CD14-positive monocyte (primary cell): ENCODE measurements around the gene PHLDA3. TPM values are rescaled to one million over a fixed set of nuclear protein-coding genes. Genes with fewer than 3 reads are reported as not detected.
A peak's percentile ranks its signal among the peaks of the same experiment; 100 is the strongest.

Source experiments
- DNase-seq, 3 donors: peaks; one replicate each; pipeline ENCODE4 v3.0.0-alpha.2; 2011 to 2022
- H2AFZ ChIP-seq: 2 replicates; pipeline ENCODE4 v1.6.0; 2012; ENCODE audit warnings: mild to moderate bottlenecking, low read depth, low read length, inconsistent platforms; ENCODE audit not compliant: insufficient read depth, poor library complexity, severe bottlenecking
- H3K27ac ChIP-seq, 2 donors: 1 replicate in 1 of 2; 2 replicates in 1 of 2; pipeline ENCODE4 v1.5.1; 2012 to 2013; ENCODE audit warnings: low read length in 2 of 2, control low read depth in 1 of 2, inconsistent platforms in 1 of 2, low read depth in 1 of 2, mild to moderate bottlenecking in 1 of 2
- H3K27me3 ChIP-seq, 2 donors: one replicate each; pipeline versions ENCODE4 v1.6.0 to v1.6.1; 2011 to 2013; ENCODE audit warnings: low read length in 2 of 2; ENCODE audit not compliant: control insufficient read depth in 2 of 2, insufficient read depth in 2 of 2
- H3K36me3 ChIP-seq, 2 donors: replicated peaks in 1 of 2; 1 replicate in 1 of 2; 2 replicates in 1 of 2; pipeline versions ENCODE4 v1.5.1 to v1.6.1; 2012 to 2013; ENCODE audit warnings: low read length in 2 of 2, control low read depth in 1 of 2, inconsistent platforms in 1 of 2, mild to moderate bottlenecking in 1 of 2; ENCODE audit not compliant: insufficient read depth in 2 of 2, control insufficient read depth in 1 of 2
- H3K4me1 ChIP-seq, 2 donors: 1 replicate in 1 of 2; 2 replicates in 1 of 2; pipeline versions ENCODE4 v1.5.1 to v1.6.1; 2012 to 2013; ENCODE audit warnings: low read length in 2 of 2, control low read depth in 1 of 2, inconsistent platforms in 1 of 2, mild to moderate bottlenecking in 1 of 2, moderate library complexity in 1 of 2; ENCODE audit not compliant: insufficient read depth in 2 of 2, control insufficient read depth in 1 of 2
- H3K4me2 ChIP-seq: replicated peaks from 2 replicates; pipeline ENCODE3; 2012; ENCODE audit warnings: low read length, moderate library complexity, mild to moderate bottlenecking; ENCODE audit not compliant: poor library complexity, severe bottlenecking; ENCODE audit errors: extremely low read depth
- H3K4me3 ChIP-seq, 3 experiments: fragments of 200-600 bp in 1 of 3; sonication (generic) in 1 of 3; replicated peaks in 1 of 3; 1 replicate in 2 of 3; 2 replicates in 1 of 3; pipeline ENCODE4 v1.5.1; 2011 to 2013; ENCODE audit warnings: low read length in 3 of 3, mild to moderate bottlenecking in 3 of 3, control low read depth in 2 of 3, low read depth in 2 of 3, inconsistent platforms in 1 of 3, moderate library complexity in 1 of 3
- H3K79me2 ChIP-seq: 2 replicates; pipeline ENCODE4 v1.6.0; 2012; ENCODE audit warnings: mild to moderate bottlenecking, control low read depth, inconsistent platforms, low read length, moderate library complexity; ENCODE audit not compliant: insufficient read depth
- H3K9ac ChIP-seq: 2 replicates; pipeline ENCODE4 v1.6.0; 2017; ENCODE audit warnings: low read length, mild to moderate bottlenecking; ENCODE audit not compliant: insufficient read depth, poor library complexity, severe bottlenecking
- H3K9me3 ChIP-seq, 2 donors: replicated peaks in 1 of 2; 1 replicate in 1 of 2; 2 replicates in 1 of 2; pipeline versions ENCODE4 v1.5.1 to v1.6.1; 2012 to 2013; ENCODE audit warnings: low read length in 2 of 2, control low read depth in 1 of 2; ENCODE audit not compliant: control insufficient read depth in 1 of 2, insufficient read depth in 1 of 2
- H4K20me1 ChIP-seq: 2 replicates; pipeline ENCODE4 v1.6.0; 2012; ENCODE audit warnings: mild to moderate bottlenecking, low read length, control low read depth, moderate library complexity; ENCODE audit not compliant: insufficient read depth
- H3K27ac Mint-ChIP-seq, 7 donors: one replicate each; pipeline ENCODE4 v1.8.0; 2020; ENCODE audit warnings: mild to moderate bottlenecking in 7 of 7, mixed read lengths in 7 of 7, moderate library complexity in 6 of 7, inconsistent platforms in 2 of 7
- H3K27me3 Mint-ChIP-seq, 3 donors: one replicate each; pipeline ENCODE4 v1.8.0; 2021 to 2022; ENCODE audit warnings: low read depth in 3 of 3, mild to moderate bottlenecking in 3 of 3, mixed read lengths in 3 of 3, moderate library complexity in 3 of 3, inconsistent platforms in 1 of 3
- H3K36me3 Mint-ChIP-seq, 2 donors: one replicate each; pipeline ENCODE4 v1.8.0; 2020; ENCODE audit warnings: mixed read lengths in 2 of 2, inconsistent platforms in 1 of 2, mild to moderate bottlenecking in 1 of 2
- H3K4me1 Mint-ChIP-seq: one replicate; pipeline ENCODE4 v1.8.0; 2020; ENCODE audit warnings: mild to moderate bottlenecking, mixed read lengths
- H3K4me3 Mint-ChIP-seq, 2 donors: one replicate each; pipeline ENCODE4 v1.8.0; 2020; ENCODE audit warnings: mild to moderate bottlenecking in 2 of 2, mixed read lengths in 2 of 2, moderate library complexity in 1 of 2
- H3K9me3 Mint-ChIP-seq, 7 donors: one replicate each; pipeline ENCODE4 v1.8.0; 2020 to 2022; ENCODE audit warnings: mixed read lengths in 7 of 7, mild to moderate bottlenecking in 6 of 7, moderate library complexity in 6 of 7, inconsistent platforms in 2 of 7
- CTCF ChIP-seq: fragments of 200-600 bp; IDR thresholded peaks from one replicate; pipeline ENCODE4 v1.8.0; 2022; ENCODE audit warnings: antibody characterized with exemption, mild to moderate bottlenecking
- WGBS: methylation state at CpG from one replicate; pipeline ENCODE4 v1.1.5; 2013; ENCODE audit warnings: missing lambda C conversion rate; ENCODE audit not compliant: insufficient coverage; 5-methylcytosine and 5-hydroxymethylcytosine counted together
- intact Hi-C, 2 donors: fragments of 100-400 bp; cut with micrococcal nuclease; formaldehyde crosslinking; loops; one replicate each; pipeline versions ENCODE4 v1.15.0 to v1.15.1; 2023
- polyA plus RNA-seq, 3 donors: library from polyadenylated mRNA; depleted of rRNA in 1 of 3; unstranded in 2 of 3; stranded (reverse) in 1 of 3; fragments of 300-500 nt in 2 of 3; fragments of >200 nt in 1 of 3; fragmentation: Illumina TruSeq in 2 of 3; gene quantifications; 1 replicate in 2 of 3; 2 replicates in 1 of 3; pipeline ENCODE4 v1.2.3, GENCODE V29; 2012 to 2021

The PHLDA3 gene
- polyA plus RNA-seq, 3 donors = 0.08 TPM; not detected in 2

GRCh38 chr1:201444792-201445191, 24.2 kb downstream of the PHLDA3 start:
- H3K9me3 Mint-ChIP-seq = peaks cover 0 to 5% (median 0%) of the 10 kb centered on the region in 7 donors
- Histone ChIP-seq H3K4me1 (no peaks in the 10 kb centered on the region), H3K4me2 (no peak overlapping the region), H3K36me3 (no peaks in the 10 kb centered on the region), H2AFZ (no peak overlapping the region), H3K79me2 (no peaks in the 10 kb centered on the region), H3K27ac (no peak overlapping the region), H3K9ac (no peak overlapping the region), H3K9me3 (no peaks in the 10 kb centered on the region), H4K20me1 (no peaks in the 10 kb centered on the region), H3K27me3 (no peaks in the 10 kb centered on the region), H3K4me3 (no peak overlapping the region)
- no peak for DNase-seq
- intact Hi-C loops = loop anchor here in 1 of 2 donors (5.0 kb wide), 1 partner anchor 68 kb away; no protein-coding TSS in a partner anchor
- no peaks in the 10 kb centered on the region for H3K36me3 Mint-ChIP-seq
- no peak for TF ChIP-seq CTCF
- peaks cover 11% of the 10 kb centered on the region for H3K4me1 Mint-ChIP-seq
- peaks cover 5 to 11% (median 7%) of the 10 kb centered on the region in 3 donors for H3K27me3 Mint-ChIP-seq
- WGBS = 38% methylated on average over 3 of the region's 4 CpGs
- peak overlapping the region in 2 of 7 donors; percentile 7 to 61 for H3K27ac Mint-ChIP-seq
- no peak overlapping the region for H3K4me3 Mint-ChIP-seq

GRCh38 chr1:201443747-201444146, 25.2 kb downstream of the PHLDA3 start:
- Histone ChIP-seq H3K4me1 (no peaks in the 10 kb centered on the region), H3K4me3 (no peak overlapping the region), H3K36me3 (no peaks in the 10 kb centered on the region), H3K9me3 (no peaks in the 10 kb centered on the region), H3K27me3 (no peaks in the 10 kb centered on the region), H4K20me1 (no peaks in the 10 kb centered on the region), H2AFZ (no peak overlapping the region), H3K27ac (no peak overlapping the region), H3K4me2 (no peak overlapping the region), H3K79me2 (no peaks in the 10 kb centered on the region), H3K9ac (no peak overlapping the region)
- Mint-ChIP-seq H3K9me3 (peaks cover 0 to 5% (median 0%) of the 10 kb centered on the region in 7 donors), H3K36me3 (no peaks in the 10 kb centered on the region), H3K27me3 (peaks cover 7 to 9% (median 7%) of the 10 kb centered on the region in 3 donors), H3K4me3 (no peak overlapping the region), H3K27ac (no peak overlapping the region), H3K4me1 (peaks cover 11% of the 10 kb centered on the region)
- no peak for DNase-seq
- TF ChIP-seq CTCF = no peak
- intact Hi-C loops = no loop called here
- 96% methylated on average over 6 of the region's 7 CpGs for WGBS
